HepG2 (cell line): Measurements from ENCODE around the gene TDG. TPM values are rescaled to one million over a fixed set of nuclear protein-coding genes. Genes with fewer than 3 reads are reported as not detected.
A peak's percentile ranks its signal among the peaks of the same experiment; 100 is the strongest.

ENCODE experiments used
- EP300 ChIP-seq, 3 experiments: sonication (generic) in 1 of 3; formaldehyde crosslinking in 1 of 3; IDR thresholded peaks; 2 replicates each; pipeline versions ENCODE4 v1.5.1 to v1.6.1; 2011 to 2020; ENCODE audit warnings: low read depth in 2 of 3, low read length in 2 of 3, borderline replicate concordance in 1 of 3, improper control_type of control experiment in 1 of 3, mild to moderate bottlenecking in 1 of 3, missing genetic modification reagents in 1 of 3, moderate library complexity in 1 of 3
- HOXA7 ChIP-seq: sonication (generic); formaldehyde crosslinking; IDR thresholded peaks from 2 replicates; pipeline ENCODE4 v1.8.1; 2022; ENCODE audit warnings: mild to moderate bottlenecking, missing genetic modification reagents, moderate library complexity
- KAT8 ChIP-seq: IDR thresholded peaks from 2 replicates; pipeline ENCODE4 v1.6.1; 2016; ENCODE audit warnings: missing genetic modification reagents, missing compliant biosample characterization
- KDM1A ChIP-seq: IDR thresholded peaks from 2 replicates; pipeline ENCODE4 v1.6.1; 2016; ENCODE audit warnings: missing compliant biosample characterization
- MAFF ChIP-seq: IDR thresholded peaks from 2 replicates; pipeline ENCODE4 v1.6.1; 2011; ENCODE audit warnings: low read depth, low read length, improper control_type of control experiment
- NPAS2 ChIP-seq: sonication (generic); formaldehyde crosslinking; IDR thresholded peaks from 2 replicates; pipeline ENCODE4 v1.8.0; 2022; ENCODE audit warnings: mild to moderate bottlenecking, missing genetic modification reagents, borderline replicate concordance
- TBL1XR1 ChIP-seq: fragments of 150-350 bp; IDR thresholded peaks from 2 replicates; pipeline ENCODE4 v1.6.1; 2014; ENCODE audit warnings: borderline replicate concordance, low read length; ENCODE audit not compliant: partially characterized antibody
- ZBTB20 ChIP-seq: sonication (generic); formaldehyde crosslinking; IDR thresholded peaks from 2 replicates; pipeline ENCODE4 v1.8.1; 2023; ENCODE audit warnings: missing genetic modification reagents, low read depth, mild to moderate bottlenecking, borderline replicate concordance
- ZFP82 ChIP-seq: sonication (generic); formaldehyde crosslinking; IDR thresholded peaks from 2 replicates; pipeline ENCODE4 v1.5.1; 2020; ENCODE audit warnings: mild to moderate bottlenecking, missing genetic modification reagents, borderline replicate concordance
- ZNF224 ChIP-seq: sonication (generic); formaldehyde crosslinking; IDR thresholded peaks from 2 replicates; pipeline ENCODE4 v1.5.0; 2020; ENCODE audit warnings: mild to moderate bottlenecking, missing genetic modification reagents
- ZNF337 ChIP-seq: sonication (generic); formaldehyde crosslinking; IDR thresholded peaks from 2 replicates; pipeline ENCODE4 v1.5.1; 2020; ENCODE audit warnings: missing genetic modification reagents, low read depth, mild to moderate bottlenecking, borderline replicate concordance
- ZNF33A ChIP-seq: sonication (generic); formaldehyde crosslinking; IDR thresholded peaks from 2 replicates; pipeline ENCODE4 v1.5.1; 2020; ENCODE audit warnings: missing genetic modification reagents, mild to moderate bottlenecking, moderate library complexity, borderline replicate concordance
- ZNF382 ChIP-seq: sonication (generic); formaldehyde crosslinking; IDR thresholded peaks from 2 replicates; pipeline ENCODE4 v1.5.0; 2020; ENCODE audit warnings: missing genetic modification reagents, mild to moderate bottlenecking, borderline replicate concordance
- ZNF431 ChIP-seq: sonication (generic); formaldehyde crosslinking; IDR thresholded peaks from 2 replicates; pipeline ENCODE4 v1.9.0; 2022; ENCODE audit warnings: missing genetic modification reagents, low read depth, mild to moderate bottlenecking, borderline replicate concordance
- ZNF557 ChIP-seq: sonication (generic); formaldehyde crosslinking; IDR thresholded peaks from 2 replicates; pipeline ENCODE4 v1.4.0; 2020; ENCODE audit warnings: missing genetic modification reagents
- ZNF564 ChIP-seq: sonication (generic); formaldehyde crosslinking; IDR thresholded peaks from 2 replicates; pipeline ENCODE4 v1.8.1; 2023; ENCODE audit warnings: mild to moderate bottlenecking, missing genetic modification reagents
- ZNF589 ChIP-seq: sonication (generic); formaldehyde crosslinking; conservative IDR thresholded peaks from 2 replicates; pipeline ENCODE4 v1.8.0; 2022; ENCODE audit warnings: mild to moderate bottlenecking, moderate library complexity, missing genetic modification reagents
- ZNF7 ChIP-seq: IDR thresholded peaks from 2 replicates; pipeline ENCODE4 v1.6.1; 2016; ENCODE audit warnings: missing biosample characterization, missing genetic modification reagents
- ZNF720 ChIP-seq: sonication (generic); formaldehyde crosslinking; IDR thresholded peaks from 2 replicates; pipeline ENCODE4 v1.4.0; 2020; ENCODE audit warnings: missing genetic modification reagents
- polyA plus RNA-seq, 8 experiments: library from polyadenylated mRNA; depleted of rRNA in 3 of 8; stranded (reverse) in 7 of 8; unstranded in 1 of 8; fragments of >200 nt; fragmentation: Illumina TruSeq in 4 of 8; extraction: Trizol in 4 of 8; gene quantifications; 2 replicates each; pipeline versions ENCODE4 v1.2.1 to v1.2.3, GENCODE V29; 2011 to 2016; ENCODE audit warnings: low read depth in 4 of 8, missing spikeins in 1 of 8, mixed read lengths in 1 of 8; ENCODE audit not compliant: insufficient read depth in 1 of 8
- total RNA-seq, 5 experiments: library from RNA; depleted of rRNA; stranded (reverse); fragments of >200 nt; fragmentation: Illumina TruSeq; extraction: Trizol; gene quantifications; 2 replicates each; pipeline ENCODE4 v1.2.3, GENCODE V29; 2016; ENCODE audit warnings: low read depth in 1 of 5
- TF ChIP-seq, protein P1 (sequence below), 2 experiments: IDR thresholded peaks; 2 replicates each; pipeline ENCODE4 v1.6.1; 2011 to 2012; ENCODE audit warnings: low read length in 2 of 2, borderline replicate concordance in 1 of 2, low read depth in 1 of 2, mild to moderate bottlenecking in 1 of 2, moderate library complexity in 1 of 2
- TF ChIP-seq, protein P2 (sequence below): sonication (generic); formaldehyde crosslinking; IDR thresholded peaks from 2 replicates; pipeline ENCODE4 v1.8.1; 2023; ENCODE audit warnings: missing genetic modification reagents, inconsistent platforms, borderline replicate concordance
- TF ChIP-seq, protein P3 (sequence below): sonication (generic); formaldehyde crosslinking; IDR thresholded peaks from 2 replicates; pipeline ENCODE4 v1.5.0; 2020; ENCODE audit warnings: missing genetic modification reagents

The TDG gene
- total and polyA plus RNA-seq, 2 of the 13 experiments (the other 11 are each of a cell fraction or from before 2014, with no cell fraction given), result 14.2 to 19.5 TPM

DNA sequence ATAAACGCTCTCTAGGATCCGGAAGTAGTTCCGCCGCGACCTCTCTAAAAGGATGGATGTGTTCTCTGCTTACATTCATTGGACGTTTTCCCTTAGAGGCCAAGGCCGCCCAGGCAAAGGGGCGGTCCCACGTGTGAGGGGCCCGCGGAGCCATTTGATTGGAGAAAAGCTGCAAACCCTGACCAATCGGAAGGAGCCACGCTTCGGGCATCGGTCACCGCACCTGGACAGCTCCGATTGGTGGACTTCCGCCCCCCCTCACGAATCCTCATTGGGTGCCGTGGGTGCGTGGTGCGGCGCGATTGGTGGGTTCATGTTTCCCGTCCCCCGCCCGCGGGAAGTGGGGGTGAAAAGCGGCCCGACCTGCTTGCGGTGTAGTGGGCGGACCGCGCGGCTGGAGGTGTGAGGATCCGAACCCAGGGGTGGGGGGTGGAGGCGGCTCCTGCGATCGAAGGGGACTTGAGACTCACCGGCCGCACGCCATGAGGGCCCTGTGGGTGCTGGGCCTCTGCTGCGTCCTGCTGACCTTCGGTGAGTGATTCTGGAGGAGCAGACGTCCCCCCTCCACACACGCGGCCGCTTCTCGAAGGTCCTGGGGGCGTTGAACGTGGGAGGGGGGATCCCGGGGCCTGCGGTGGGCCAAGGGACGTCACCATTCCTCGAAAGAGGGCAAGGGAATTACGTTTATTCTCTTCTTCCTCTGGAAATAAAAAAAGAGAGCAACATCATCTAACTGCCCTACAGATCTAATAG is 35.5 kb upstream of the TDG start, which contains the start of gene HSP90B1 (continued):
- TF ChIP-seq HOXA7 (0 out of 2 replicates have a peak, but pooled peaks have one; percentile 55), TBL1XR1 (no peak), ZNF589 (CRISPR knock-in tag) (peak; percentile 86; the same call in 1 of the 2 replicates), ZNF33A (CRISPR knock-in tag) (no peak), ZBTB20 (CRISPR knock-in tag) (no peak; the same call in 1 of the 2 replicates), ZNF720 (CRISPR knock-in tag) (no peak), ZNF431 (CRISPR knock-in tag) (peak; percentile 29; the same call in 1 of the 2 replicates), ZNF557 (0 out of 2 replicates have a peak, but pooled peaks have one; percentile 37), NPAS2 (CRISPR knock-in tag) (no peak), ZNF7 (no peak), ZNF337 (0 out of 2 replicates have a peak, but pooled peaks have one; percentile 5), EP300 (IDR thresholded peaks at IDR 0.05; ENCODE audit: low read depth in 2 of 2, low read length in 2 of 2) (peak in 1 of 2 experiments; percentile 7; a peak in 1 of 4 replicates), EP300 (CRISPR knock-in tag; IDR thresholded peaks at IDR 0.05; ENCODE audit: borderline replicate concordance) (no peak), ZNF224 (no peak), ZFP82 (CRISPR knock-in tag) (peak; percentile 59; the same call in 1 of the 2 replicates), KAT8 (peak; percentile 61), KDM1A (no peak), ZNF564 (CRISPR knock-in tag) (no peak; the same call in 1 of the 2 replicates), ZNF382 (CRISPR knock-in tag) (no peak), MAFF (no peak)
- TF ChIP-seq, protein P1, sequence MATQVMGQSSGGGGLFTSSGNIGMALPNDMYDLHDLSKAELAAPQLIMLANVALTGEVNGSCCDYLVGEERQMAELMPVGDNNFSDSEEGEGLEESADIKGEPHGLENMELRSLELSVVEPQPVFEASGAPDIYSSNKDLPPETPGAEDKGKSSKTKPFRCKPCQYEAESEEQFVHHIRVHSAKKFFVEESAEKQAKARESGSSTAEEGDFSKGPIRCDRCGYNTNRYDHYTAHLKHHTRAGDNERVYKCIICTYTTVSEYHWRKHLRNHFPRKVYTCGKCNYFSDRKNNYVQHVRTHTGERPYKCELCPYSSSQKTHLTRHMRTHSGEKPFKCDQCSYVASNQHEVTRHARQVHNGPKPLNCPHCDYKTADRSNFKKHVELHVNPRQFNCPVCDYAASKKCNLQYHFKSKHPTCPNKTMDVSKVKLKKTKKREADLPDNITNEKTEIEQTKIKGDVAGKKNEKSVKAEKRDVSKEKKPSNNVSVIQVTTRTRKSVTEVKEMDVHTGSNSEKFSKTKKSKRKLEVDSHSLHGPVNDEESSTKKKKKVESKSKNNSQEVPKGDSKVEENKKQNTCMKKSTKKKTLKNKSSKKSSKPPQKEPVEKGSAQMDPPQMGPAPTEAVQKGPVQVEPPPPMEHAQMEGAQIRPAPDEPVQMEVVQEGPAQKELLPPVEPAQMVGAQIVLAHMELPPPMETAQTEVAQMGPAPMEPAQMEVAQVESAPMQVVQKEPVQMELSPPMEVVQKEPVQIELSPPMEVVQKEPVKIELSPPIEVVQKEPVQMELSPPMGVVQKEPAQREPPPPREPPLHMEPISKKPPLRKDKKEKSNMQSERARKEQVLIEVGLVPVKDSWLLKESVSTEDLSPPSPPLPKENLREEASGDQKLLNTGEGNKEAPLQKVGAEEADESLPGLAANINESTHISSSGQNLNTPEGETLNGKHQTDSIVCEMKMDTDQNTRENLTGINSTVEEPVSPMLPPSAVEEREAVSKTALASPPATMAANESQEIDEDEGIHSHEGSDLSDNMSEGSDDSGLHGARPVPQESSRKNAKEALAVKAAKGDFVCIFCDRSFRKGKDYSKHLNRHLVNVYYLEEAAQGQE (IDR thresholded peaks at IDR 0.05; ENCODE audit: borderline replicate concordance in 1 of 2, low read depth in 1 of 2, low read length in 2 of 2), result 0 out of 4 replicates have a peak, but pooled peaks of 1 of the 2 experiments have one; percentile 17
- TF ChIP-seq, protein P2, sequence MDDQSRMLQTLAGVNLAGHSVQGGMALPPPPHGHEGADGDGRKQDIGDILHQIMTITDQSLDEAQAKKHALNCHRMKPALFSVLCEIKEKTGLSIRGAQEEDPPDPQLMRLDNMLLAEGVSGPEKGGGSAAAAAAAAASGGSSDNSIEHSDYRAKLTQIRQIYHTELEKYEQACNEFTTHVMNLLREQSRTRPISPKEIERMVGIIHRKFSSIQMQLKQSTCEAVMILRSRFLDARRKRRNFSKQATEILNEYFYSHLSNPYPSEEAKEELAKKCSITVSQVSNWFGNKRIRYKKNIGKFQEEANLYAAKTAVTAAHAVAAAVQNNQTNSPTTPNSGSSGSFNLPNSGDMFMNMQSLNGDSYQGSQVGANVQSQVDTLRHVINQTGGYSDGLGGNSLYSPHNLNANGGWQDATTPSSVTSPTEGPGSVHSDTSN, result no peak
- TF ChIP-seq, protein P3, sequence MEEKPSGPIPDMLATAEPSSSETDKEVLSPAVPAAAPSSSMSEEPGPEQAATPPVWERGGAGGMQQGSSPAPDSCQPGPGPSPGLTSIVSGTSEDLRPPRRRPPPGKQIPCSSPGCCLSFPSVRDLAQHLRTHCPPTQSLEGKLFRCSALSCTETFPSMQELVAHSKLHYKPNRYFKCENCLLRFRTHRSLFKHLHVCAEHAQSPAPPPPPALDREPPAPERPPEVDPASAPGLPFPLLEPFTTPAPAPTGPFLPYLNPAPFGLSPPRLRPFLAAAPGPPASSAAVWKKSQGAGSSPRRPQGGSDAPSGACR (CRISPR knock-in tag), result peak; percentile 4; the same call in 1 of the 2 replicates
